IPS-20b (cell line): ENCODE data around the gene SUPT20HL1.
"Not testable (repeated sequence)": the region's sequence is repeated elsewhere in the genome, so short reads cannot be mapped to it uniquely, and the experiment has no call there.

ENCODE experiments used
- H3K27ac ChIP-seq: one replicate; pipeline ENCODE4 v1.5.1; 2013; ENCODE audit warnings: low read length
- H3K27me3 ChIP-seq: 2 replicates; pipeline ENCODE4 v1.6.1; 2013; ENCODE audit warnings: mild to moderate bottlenecking, low read length, inconsistent platforms; ENCODE audit not compliant: insufficient read depth
- H3K36me3 ChIP-seq: 2 replicates; pipeline ENCODE4 v1.6.1; 2013; ENCODE audit warnings: low read depth, mild to moderate bottlenecking, inconsistent platforms, low read length, moderate library complexity; ENCODE audit not compliant: insufficient read depth
- H3K4me1 ChIP-seq: 2 replicates; pipeline ENCODE4 v1.6.1; 2013; ENCODE audit warnings: mild to moderate bottlenecking, control low read depth, inconsistent platforms, low read length, moderate library complexity; ENCODE audit not compliant: insufficient read depth
- H3K4me3 ChIP-seq: 2 replicates; pipeline ENCODE4 v1.5.1; 2013; ENCODE audit warnings: mild to moderate bottlenecking, low read length, inconsistent platforms
- H3K9ac ChIP-seq: 2 replicates; pipeline ENCODE4 v1.6.1; 2013; ENCODE audit warnings: low read depth, mild to moderate bottlenecking, inconsistent platforms, low read length, moderate library complexity
- H3K9me3 ChIP-seq: 2 replicates; pipeline ENCODE4 v1.6.1; 2013; ENCODE audit warnings: mild to moderate bottlenecking, low read depth, low read length, inconsistent platforms; ENCODE audit not compliant: insufficient read depth

The SUPT20HL1 gene

GRCh38 chrX:24360272-24360671, at the start of gene SUPT20HL1:
TSS of gene SUPT20HL1 (plus strand) at chrX:24360639. CDS start at chrX:24362761, 2,122 bp downstream.
- Histone ChIP-seq H3K4me1 (no peaks in the 10 kb centered on the region), H3K9me3 (no peaks in the 10 kb centered on the region), H3K27ac (no peak within 1 kb of the TSS), H3K9ac (no peak within 1 kb of the TSS), H3K36me3 (no peaks in the 10 kb centered on the region), H3K27me3 (no peaks in the 10 kb centered on the region), H3K4me3 (no peak within 1 kb of the TSS)

- not testable (repeated sequence) for H3K9ac ChIP-seq, H3K27me3 ChIP-seq, H3K4me1 ChIP-seq, H3K9me3 ChIP-seq, H3K36me3 ChIP-seq, H3K4me3 ChIP-seq, H3K27ac ChIP-seq
Observed at GRCh38 chrX:24310916-24311315, 49.5 kb upstream of the SUPT20HL1 start.

- H3K27me3 ChIP-seq, H3K36me3 ChIP-seq, H3K4me1 ChIP-seq, H3K9ac ChIP-seq, H3K9me3 ChIP-seq, H3K27ac ChIP-seq, H3K4me3 ChIP-seq: not testable (repeated sequence)
Observed at GRCh38 chrX:24311507-24312248, 48.8 kb upstream of the SUPT20HL1 start.

GRCh38 chrX:24312249-24312607, 48.2 kb upstream of the SUPT20HL1 start:
- not testable (repeated sequence) for H3K27ac ChIP-seq, H3K27me3 ChIP-seq, H3K9ac ChIP-seq, H3K4me3 ChIP-seq, H3K36me3 ChIP-seq, H3K4me1 ChIP-seq, H3K9me3 ChIP-seq

GRCh38 chrX:24314019-24314635, 46.3 kb upstream of the SUPT20HL1 start, which contains the start of gene SUPT20HL2:
TSS of gene SUPT20HL2 (minus strand) at chrX:24314069. CDS start at chrX:24313315, 754 bp downstream.
- Histone ChIP-seq H3K27ac (no peak within 1 kb of the TSS), H3K4me1 (no peaks in the 10 kb centered on the region), H3K36me3 (no peaks in the 10 kb centered on the region), H3K27me3 (no peaks in the 10 kb centered on the region), H3K9me3 (no peaks in the 10 kb centered on the region), H3K9ac (no peak within 1 kb of the TSS), H3K4me3 (no peak within 1 kb of the TSS)

GRCh38 chrX:24316111-24316510, 44.3 kb upstream of the SUPT20HL1 start:
- H3K9me3 ChIP-seq, result no peaks in the 10 kb centered on the region
- no peaks in the 10 kb centered on the region for H3K4me1 ChIP-seq
- no peak overlapping the region for H3K27ac ChIP-seq
- no peak overlapping the region for H3K9ac ChIP-seq
- H3K36me3 ChIP-seq, result no peaks in the 10 kb centered on the region
- H3K4me3 ChIP-seq, result no peak overlapping the region
- no peaks in the 10 kb centered on the region for H3K27me3 ChIP-seq

- no peaks in the 10 kb centered on the region for H3K4me1 ChIP-seq
- H3K27me3 ChIP-seq, result no peaks in the 10 kb centered on the region
- H3K36me3 ChIP-seq, result no peaks in the 10 kb centered on the region
- no peaks in the 10 kb centered on the region for H3K9me3 ChIP-seq
- no peak overlapping the region for H3K4me3 ChIP-seq
- H3K9ac ChIP-seq, result no peak overlapping the region
- H3K27ac ChIP-seq, result no peak overlapping the region
Observed at GRCh38 chrX:24317567-24317966, 42.9 kb upstream of the SUPT20HL1 start.

- no peak overlapping the region for H3K9ac ChIP-seq
- no peak overlapping the region for H3K27ac ChIP-seq
- H3K27me3 ChIP-seq, result no peaks in the 10 kb centered on the region
- H3K36me3 ChIP-seq, result no peaks in the 10 kb centered on the region
- H3K9me3 ChIP-seq, result no peaks in the 10 kb centered on the region
- H3K4me1 ChIP-seq, result no peaks in the 10 kb centered on the region
- H3K4me3 ChIP-seq, result no peak overlapping the region
Observed at GRCh38 chrX:24321741-24322395, 38.6 kb upstream of the SUPT20HL1 start.

GRCh38 chrX:24325231-24325630, 35.2 kb upstream of the SUPT20HL1 start:
- H3K9me3 ChIP-seq, result no peaks in the 10 kb centered on the region
- H3K4me1 ChIP-seq, result no peaks in the 10 kb centered on the region
- no peak overlapping the region for H3K4me3 ChIP-seq
- no peaks in the 10 kb centered on the region for H3K36me3 ChIP-seq
- no peak overlapping the region for H3K27ac ChIP-seq
- H3K9ac ChIP-seq, result no peak overlapping the region
- no peaks in the 10 kb centered on the region for H3K27me3 ChIP-seq

- Histone ChIP-seq H3K4me3 (no peak overlapping the region), H3K9ac (no peak overlapping the region), H3K27ac (no peak overlapping the region), H3K4me1 (no peaks in the 10 kb centered on the region), H3K27me3 (no peaks in the 10 kb centered on the region), H3K9me3 (no peaks in the 10 kb centered on the region), H3K36me3 (no peaks in the 10 kb centered on the region)
Observed at GRCh38 chrX:24332878-24333277, 27.6 kb upstream of the SUPT20HL1 start.

- Histone ChIP-seq H3K4me1 (no peaks in the 10 kb centered on the region), H3K4me3 (no peak overlapping the region), H3K36me3 (no peaks in the 10 kb centered on the region), H3K27ac (no peak overlapping the region), H3K27me3 (no peaks in the 10 kb centered on the region), H3K9me3 (no peaks in the 10 kb centered on the region), H3K9ac (no peak overlapping the region)
Observed at GRCh38 chrX:24333371-24333770, 27.1 kb upstream of the SUPT20HL1 start.

- no peak overlapping the region for H3K4me3 ChIP-seq
- H3K9me3 ChIP-seq, result no peaks in the 10 kb centered on the region
- H3K36me3 ChIP-seq, result no peaks in the 10 kb centered on the region
- H3K27ac ChIP-seq, result no peak overlapping the region
- H3K27me3 ChIP-seq, result no peaks in the 10 kb centered on the region
- H3K9ac ChIP-seq, result no peak overlapping the region
- H3K4me1 ChIP-seq, result no peaks in the 10 kb centered on the region
Observed at GRCh38 chrX:24334461-24334860, 26.0 kb upstream of the SUPT20HL1 start.
